Esophagus muscularis mucosa (tissue), 4 donors: Measurements from ENCODE around the gene LMF1. TPM values are rescaled to one million over a fixed set of nuclear protein-coding genes. Genes with fewer than 3 reads are reported as not detected.

Source experiments
- DNase-seq: peaks from one replicate; pipeline ENCODE4 v3.0.0-alpha.2; 2017; ENCODE audit errors: extremely low spot score
- H3K27ac ChIP-seq, 4 donors: fragments of 200-600 bp; sonication (generic); replicated peaks in 1 of 4; 1 replicate in 3 of 4; 2 replicates in 1 of 4; pipeline ENCODE4 v1.5.1; 2016 to 2019; ENCODE audit warnings: mild to moderate bottlenecking in 1 of 4
- H3K27me3 ChIP-seq, 4 donors: fragments of 200-600 bp; sonication (generic); one replicate each; pipeline versions ENCODE4 v1.5.1 to v1.6.0; 2016 to 2019
- H3K36me3 ChIP-seq, 4 donors: fragments of 200-600 bp; sonication (generic); one replicate each; pipeline ENCODE4 v1.5.1; 2016 to 2019
- H3K4me1 ChIP-seq, 4 donors: fragments of 200-600 bp; sonication (generic); one replicate each; pipeline ENCODE4 v1.5.1; 2016 to 2019
- H3K4me3 ChIP-seq, 4 donors: fragments of 200-600 bp; sonication (generic); 1 replicate in 2 of 4; 2 replicates in 2 of 4; pipeline ENCODE4 v1.5.1; 2016 to 2019; ENCODE audit warnings: mild to moderate bottlenecking in 4 of 4, moderate library complexity in 1 of 4
- H3K9me3 ChIP-seq, 4 donors: fragments of 200-600 bp; sonication (generic); 1 replicate in 3 of 4; 2 replicates in 1 of 4; pipeline ENCODE4 v1.5.1; 2016 to 2019
- CTCF ChIP-seq, 3 experiments: fragments of 200-600 bp in 2 of 3; fragments of 450-650 bp in 1 of 3; sonication (generic) in 2 of 3; IDR thresholded peaks; one replicate each; pipeline ENCODE4 v1.5.1; 2017 to 2019; ENCODE audit warnings: antibody characterized with exemption in 3 of 3, mild to moderate bottlenecking in 2 of 3, moderate library complexity in 1 of 3
- EP300 ChIP-seq: sonication (generic); formaldehyde crosslinking; IDR thresholded peaks from one replicate; pipeline ENCODE4 v1.6.1; 2017; ENCODE audit warnings: antibody characterized with exemption
- POLR2A ChIP-seq: fragments of 450-650 bp; IDR thresholded peaks from one replicate; pipeline ENCODE4 v1.6.1; 2017; ENCODE audit warnings: antibody characterized with exemption, moderate library complexity, mild to moderate bottlenecking, low read depth
- POLR2AphosphoS5 ChIP-seq, 2 donors: sonication (generic); formaldehyde crosslinking; IDR thresholded peaks; one replicate each; pipeline ENCODE4 v1.6.1; 2017; ENCODE audit warnings: antibody characterized with exemption in 2 of 2
- WGBS: methylation state at CpG from one replicate; pipeline ENCODE4 v1.1.5; 2018; 5-methylcytosine and 5-hydroxymethylcytosine counted together
- intact Hi-C: fragments of 100-400 bp; cut with DNase I; formaldehyde crosslinking; loops from one replicate; pipeline ENCODE4 v1.15.1; 2023
- total RNA-seq, 4 donors: library from RNA; depleted of rRNA; stranded (reverse); fragments of >200 nt; gene quantifications; one replicate each; pipeline versions ENCODE4 v1.1.0 to v1.2.1, GENCODE V29; 2016

The LMF1 gene
- total RNA-seq, 4 donors from 2014 or later = 14.5 to 32.0 (median 23.8) TPM

GRCh38 chr16:996681-997080 is 25.9 kb upstream of the LMF1 start:
- WGBS = 62% methylated on average over 6 of the region's 6 CpGs
- H3K27ac ChIP-seq = no peak overlapping the region
- H3K27me3 ChIP-seq = peaks cover 0 to 76% (median 4%) of the 10 kb centered on the region in 4 donors
- peaks cover 0 to 10% (median 4%) of the 10 kb centered on the region in 4 donors for H3K4me1 ChIP-seq
- no peak for DNase-seq
- TF ChIP-seq POLR2A (no peak), EP300 (no peak), CTCF (IDR thresholded peaks at IDR 0.05) (no peak), POLR2AphosphoS5 (IDR thresholded peaks at IDR 0.05) (no peak)
- intact Hi-C loops = no loop called here
- H3K9me3 ChIP-seq = peaks cover 0 to 27% (median 18%) of the 10 kb centered on the region in 4 donors
- H3K4me3 ChIP-seq = no peak overlapping the region
- no peaks in the 10 kb centered on the region for H3K36me3 ChIP-seq

GRCh38 chr16:995783-996182 is 25.0 kb upstream of the LMF1 start:
- TF ChIP-seq EP300 (no peak), POLR2AphosphoS5 (IDR thresholded peaks at IDR 0.05) (no peak), POLR2A (no peak)
- DNase-seq = no peak
- Histone ChIP-seq H3K4me3 (no peak overlapping the region), H3K4me1 (peaks cover 0 to 10% (median 4%) of the 10 kb centered on the region in 4 donors), H3K27ac (no peak overlapping the region), H3K27me3 (peaks cover 0 to 83% (median 4%) of the 10 kb centered on the region in 4 donors), H3K9me3 (peaks cover 0 to 27% (median 18%) of the 10 kb centered on the region in 4 donors), H3K36me3 (no peaks in the 10 kb centered on the region)
- intact Hi-C loops = no loop called here
- 77% methylated on average over 3 of the region's 3 CpGs for WGBS

- Histone ChIP-seq H3K9me3 (peaks cover 0 to 27% (median 18%) of the 10 kb centered on the region in 4 donors), H3K4me1 (peaks cover 0 to 10% (median 4%) of the 10 kb centered on the region in 4 donors), H3K4me3 (no peak overlapping the region), H3K27ac (no peak overlapping the region), H3K27me3 (peaks cover 0 to 83% (median 4%) of the 10 kb centered on the region in 4 donors), H3K36me3 (no peaks in the 10 kb centered on the region)
- 90% methylated on average over 2 of the region's 3 CpGs for WGBS
- DNase-seq = no peak
- intact Hi-C loops = no loop called here
- no peak for TF ChIP-seq POLR2A
- TF ChIP-seq CTCF (IDR thresholded peaks at IDR 0.05) = no peak
- no peak for TF ChIP-seq EP300
- no peak for TF ChIP-seq POLR2AphosphoS5 (IDR thresholded peaks at IDR 0.05)
These were observed 24.3 kb upstream of the LMF1 start for GRCh38 chr16:995087-995486.

- intact Hi-C loops = no loop called here
- 81% methylated on average over 3 of the region's 3 CpGs for WGBS
- H3K27me3 ChIP-seq = peaks cover 0 to 84% (median 1%) of the 10 kb centered on the region in 4 donors
These were observed 22.9 kb upstream of the LMF1 start for GRCh38 chr16:993731-994130.

GRCh38 chr16:991773-992172 is 21.0 kb upstream of the LMF1 start:
- peaks cover 0 to 27% (median 18%) of the 10 kb centered on the region in 4 donors for H3K9me3 ChIP-seq
- DNase-seq = no peak
- no peak overlapping the region for H3K4me3 ChIP-seq
- H3K27ac ChIP-seq = no peak overlapping the region
- peaks cover 0 to 84% (median 2%) of the 10 kb centered on the region in 4 donors for H3K27me3 ChIP-seq
- H3K4me1 ChIP-seq = peaks cover 0 to 3% (median 1%) of the 10 kb centered on the region in 4 donors
- H3K36me3 ChIP-seq = no peaks in the 10 kb centered on the region
- intact Hi-C loops = no loop called here
- WGBS = 79% methylated on average over 2 of the region's 9 CpGs
- TF ChIP-seq POLR2A = no peak
- TF ChIP-seq POLR2AphosphoS5 (IDR thresholded peaks at IDR 0.05) = no peak
- no peak for TF ChIP-seq CTCF (IDR thresholded peaks at IDR 0.05)
- TF ChIP-seq EP300 = no peak

More at GRCh38 chr16:993731-994130, 22.9 kb upstream of the LMF1 start:
- no peaks in the 10 kb centered on the region for H3K36me3 ChIP-seq
- peaks cover 0 to 27% (median 18%) of the 10 kb centered on the region in 4 donors for H3K9me3 ChIP-seq
- TF ChIP-seq POLR2A (no peak), POLR2AphosphoS5 (IDR thresholded peaks at IDR 0.05) (no peak), CTCF (IDR thresholded peaks at IDR 0.05) (no peak), EP300 (no peak)
- H3K4me3 ChIP-seq = no peak overlapping the region
- peaks cover 0 to 10% (median 4%) of the 10 kb centered on the region in 4 donors for H3K4me1 ChIP-seq
- no peak overlapping the region for H3K27ac ChIP-seq
- no peak for DNase-seq
